Fibroblast of gingiva (primary cell): ENCODE data around the gene MDH2.
"Not testable (repeated sequence)": the region's sequence is repeated elsewhere in the genome, so short reads cannot be mapped to it uniquely, and the experiment has no call there.

ENCODE experiments used
- DNase-seq: peaks from one replicate; pipeline ENCODE4 v3.0.0-alpha.2; 2011; ENCODE audit warnings: low read depth

The MDH2 gene

GRCh38 chr7:76108540-76109233, 60.8 kb downstream of the MDH2 start:
- no peak for DNase-seq

DNA sequence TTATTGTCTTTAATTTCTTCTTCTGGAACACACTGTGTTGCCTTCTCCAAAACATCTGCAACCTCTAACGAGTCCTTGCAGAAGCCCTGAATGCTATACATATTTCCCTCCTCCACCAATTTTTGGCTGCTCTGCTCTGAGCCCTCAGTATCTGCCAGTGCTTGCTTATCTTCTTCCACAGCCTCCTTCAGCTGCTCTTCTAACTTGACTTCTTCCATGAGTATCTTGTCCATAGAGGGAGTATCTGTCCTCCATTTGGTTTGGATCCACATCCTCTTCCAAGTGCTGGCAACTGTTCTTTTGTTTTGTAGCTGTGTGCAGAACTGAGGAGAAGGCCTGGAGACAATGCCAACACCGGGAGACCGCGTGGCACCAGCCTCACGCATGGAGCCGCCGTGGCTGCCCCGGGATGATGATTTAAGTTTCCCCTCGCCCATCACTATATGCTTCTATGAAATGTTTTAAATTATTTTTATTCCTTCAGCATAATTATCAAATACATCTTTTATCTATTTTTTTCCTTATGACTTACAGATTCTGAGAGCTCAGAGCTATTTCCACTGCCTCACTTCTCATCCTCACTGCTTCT, 65.2 kb downstream of the MDH2 start:
- DNase-seq = not testable (repeated sequence)

GRCh38 chr7:76114742-76115141, 66.8 kb downstream of the MDH2 start:
- DNase-seq = not testable (repeated sequence)
